ENCODE data around the gene MAP7D2.

DNA sequence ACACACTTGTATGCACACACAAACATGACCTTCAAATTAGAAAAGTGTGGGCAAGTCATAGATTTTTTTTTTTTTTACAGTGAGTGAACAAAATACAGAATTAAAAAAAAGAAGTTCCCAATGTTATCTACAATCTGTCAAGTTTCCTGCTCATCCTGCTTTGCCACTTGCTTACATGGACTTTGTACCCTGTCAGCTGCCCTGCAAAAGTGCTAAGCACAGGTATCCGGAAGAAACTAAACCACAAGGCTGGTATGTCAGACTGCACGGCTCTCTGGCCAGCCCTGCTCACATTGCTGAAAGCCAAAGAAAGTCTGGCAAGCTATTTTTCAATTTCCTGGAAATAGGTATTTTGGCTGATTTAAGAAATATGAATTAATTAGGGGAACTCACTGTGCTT lies 87.0 kb downstream of the MAP7D2 start:
- TF ChIP-seq POLR2A (IDR thresholded peaks at IDR 0.05) (no peak), POLR2AphosphoS5 (IDR thresholded peaks at IDR 0.05; ENCODE audit: insufficient read depth in 1 of 2, low read depth in 1 of 2) (no peak)
- TF ChIP-seq, protein P1, sequence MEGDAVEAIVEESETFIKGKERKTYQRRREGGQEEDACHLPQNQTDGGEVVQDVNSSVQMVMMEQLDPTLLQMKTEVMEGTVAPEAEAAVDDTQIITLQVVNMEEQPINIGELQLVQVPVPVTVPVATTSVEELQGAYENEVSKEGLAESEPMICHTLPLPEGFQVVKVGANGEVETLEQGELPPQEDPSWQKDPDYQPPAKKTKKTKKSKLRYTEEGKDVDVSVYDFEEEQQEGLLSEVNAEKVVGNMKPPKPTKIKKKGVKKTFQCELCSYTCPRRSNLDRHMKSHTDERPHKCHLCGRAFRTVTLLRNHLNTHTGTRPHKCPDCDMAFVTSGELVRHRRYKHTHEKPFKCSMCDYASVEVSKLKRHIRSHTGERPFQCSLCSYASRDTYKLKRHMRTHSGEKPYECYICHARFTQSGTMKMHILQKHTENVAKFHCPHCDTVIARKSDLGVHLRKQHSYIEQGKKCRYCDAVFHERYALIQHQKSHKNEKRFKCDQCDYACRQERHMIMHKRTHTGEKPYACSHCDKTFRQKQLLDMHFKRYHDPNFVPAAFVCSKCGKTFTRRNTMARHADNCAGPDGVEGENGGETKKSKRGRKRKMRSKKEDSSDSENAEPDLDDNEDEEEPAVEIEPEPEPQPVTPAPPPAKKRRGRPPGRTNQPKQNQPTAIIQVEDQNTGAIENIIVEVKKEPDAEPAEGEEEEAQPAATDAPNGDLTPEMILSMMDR (IDR thresholded peaks at IDR 0.05): no peak
